Measurements from ENCODE around the gene KIR3DL2. TPM values are rescaled to one million over a fixed set of nuclear protein-coding genes. Genes with fewer than 3 reads are reported as not detected.
"Not testable (repeated sequence)": the region's sequence is repeated elsewhere in the genome, so short reads cannot be mapped to it uniquely, and the experiment has no call there.

The KIR3DL2 gene
- total RNA-seq, 2 donors from 2014 or later: not detected

- no peak overlapping the region for H3K27ac ChIP-seq
- H3K36me3 ChIP-seq (replicated peaks in 1 of 2; ENCODE audit: insufficient read depth in 1 of 2, low read depth in 2 of 2): no peaks in the 10 kb centered on the region
- no peaks in the 10 kb centered on the region for H3K4me1 ChIP-seq
- TF ChIP-seq CTCF (IDR thresholded peaks at IDR 0.05): no peak
- TF ChIP-seq POLR2A (IDR thresholded peaks at IDR 0.05): no peak
- no peak for ATAC-seq
- no peak for DNase-seq
- H3K27me3 ChIP-seq: no peaks in the 10 kb centered on the region
- no peak overlapping the region for H3K4me3 ChIP-seq
- intact Hi-C loops (cut with DNase I): no loop called here
- no peaks in the 10 kb centered on the region for H3K9me3 ChIP-seq
- WGBS, 2 donors: 54% methylated on average over 3 to 9 of the region's 9 CpGs
Measured at GRCh38 chr19:54883228-54883627, 33.0 kb downstream of the KIR3DL2 start.

GRCh38 chr19:54888239-54888638, 38.0 kb downstream of the KIR3DL2 start:
- intact Hi-C loops (cut with DNase I): no loop called here
- DNase-seq: no peak

GRCh38 chr19:54889566-54889965, 39.3 kb downstream of the KIR3DL2 start:
- H3K9me3 ChIP-seq: no peaks in the 10 kb centered on the region
- H3K36me3 ChIP-seq (replicated peaks in 1 of 2; ENCODE audit: insufficient read depth in 1 of 2, low read depth in 2 of 2): no peaks in the 10 kb centered on the region
- H3K4me3 ChIP-seq: no peak overlapping the region
- TF ChIP-seq CTCF (IDR thresholded peaks at IDR 0.05) (no peak), POLR2A (IDR thresholded peaks at IDR 0.05) (no peak)
- 73% methylated on average over 11 of the region's 11 CpGs for WGBS, 2 donors
- no peaks in the 10 kb centered on the region for H3K4me1 ChIP-seq
- no peak for ATAC-seq
- H3K27ac ChIP-seq: no peak overlapping the region
- intact Hi-C loops (cut with DNase I): no loop called here
- DNase-seq: no peak
- no peaks in the 10 kb centered on the region for H3K27me3 ChIP-seq

More at GRCh38 chr19:54888239-54888638, 38.0 kb downstream of the KIR3DL2 start:
- TF ChIP-seq POLR2A (IDR thresholded peaks at IDR 0.05): no peak
- TF ChIP-seq CTCF (IDR thresholded peaks at IDR 0.05): no peak
- 71 to 81% methylated on average over 9 to 10 of the region's 10 CpGs for WGBS, 2 donors
- no peaks in the 10 kb centered on the region for H3K9me3 ChIP-seq
- no peaks in the 10 kb centered on the region for H3K27me3 ChIP-seq
- no peaks in the 10 kb centered on the region for H3K4me1 ChIP-seq
- H3K36me3 ChIP-seq (replicated peaks in 1 of 2; ENCODE audit: insufficient read depth in 1 of 2, low read depth in 2 of 2): no peaks in the 10 kb centered on the region
- no peak overlapping the region for H3K27ac ChIP-seq
- H3K4me3 ChIP-seq: no peak overlapping the region
- no peak for ATAC-seq

- no peaks in the 10 kb centered on the region for H3K9me3 ChIP-seq
- H3K27ac ChIP-seq: no peak overlapping the region
- H3K27me3 ChIP-seq: no peaks in the 10 kb centered on the region
- intact Hi-C loops (cut with DNase I): no loop called here
- TF ChIP-seq POLR2A (IDR thresholded peaks at IDR 0.05) (no peak), CTCF (IDR thresholded peaks at IDR 0.05) (no peak)
- ATAC-seq (no peak), DNase-seq (no peak)
- H3K36me3 ChIP-seq (replicated peaks in 1 of 2; ENCODE audit: insufficient read depth in 1 of 2, low read depth in 2 of 2): no peaks in the 10 kb centered on the region
- no peak overlapping the region for H3K4me3 ChIP-seq
- 21 to 27% methylated on average over 7 of the region's 7 CpGs for WGBS, 2 donors
- H3K4me1 ChIP-seq: no peaks in the 10 kb centered on the region
Measured at GRCh38 chr19:54893406-54893805, 43.2 kb downstream of the KIR3DL2 start.

GRCh38 chr19:54894106-54894505, 43.9 kb downstream of the KIR3DL2 start:
- 73 to 86% methylated on average over 16 of the region's 16 CpGs for WGBS, 2 donors
- H3K4me1 ChIP-seq; H3K27me3 ChIP-seq; H3K27ac ChIP-seq; intact Hi-C loops (cut with DNase I); ATAC-seq; H3K4me3 ChIP-seq; H3K36me3 ChIP-seq (replicated peaks in 1 of 2; ENCODE audit: insufficient read depth in 1 of 2, low read depth in 2 of 2); DNase-seq; H3K9me3 ChIP-seq: not testable (repeated sequence)
